Karpas-422 (cell line): ENCODE results near the gene IFRD2. TPM values are rescaled to one million over a fixed set of nuclear protein-coding genes. Genes with fewer than 3 reads are reported as not detected.

Experiments
- DNase-seq: peaks from one replicate; pipeline ENCODE4 v3.0.0-alpha.2; 2015
- H2AFZ ChIP-seq: fragments of 200-600 bp; sonication (generic); 2 replicates; pipeline ENCODE4 v1.6.1; 2014; ENCODE audit warnings: antibody characterized with exemption, low read length, mixed read lengths
- H3K27ac ChIP-seq: fragments of 200-600 bp; sonication (generic); 2 replicates; pipeline ENCODE4 v1.5.1; 2014; ENCODE audit warnings: mild to moderate bottlenecking, low read length, moderate library complexity
- H3K27me3 ChIP-seq: fragments of 200-600 bp; sonication (generic); 2 replicates; pipeline ENCODE4 v1.6.1; 2014; ENCODE audit warnings: low read length, mixed read lengths
- H3K36me3 ChIP-seq: fragments of 200-600 bp; sonication (generic); 2 replicates; pipeline ENCODE4 v1.6.1; 2014; ENCODE audit warnings: low read length, mixed read lengths; ENCODE audit not compliant: insufficient read depth
- H3K4me1 ChIP-seq: fragments of 200-600 bp; sonication (generic); 2 replicates; pipeline ENCODE4 v1.6.1; 2014; ENCODE audit warnings: mild to moderate bottlenecking, low read length, mixed read lengths
- H3K4me2 ChIP-seq: fragments of 200-600 bp; sonication (generic); 2 replicates; pipeline ENCODE4 v1.6.1; 2014; ENCODE audit warnings: low read length, low read depth, mild to moderate bottlenecking; ENCODE audit not compliant: poor library complexity, severe bottlenecking
- H3K4me3 ChIP-seq: fragments of 200-600 bp; sonication (generic); 2 replicates; pipeline ENCODE4 v1.5.1; 2014; ENCODE audit warnings: mild to moderate bottlenecking, antibody characterized with exemption, low read length, mixed read lengths
- H3K79me2 ChIP-seq: fragments of 200-600 bp; sonication (generic); 2 replicates; pipeline ENCODE4 v1.6.1; 2014; ENCODE audit warnings: mild to moderate bottlenecking, low read length, mixed read lengths
- H3K9ac ChIP-seq: fragments of 200-600 bp; sonication (generic); 2 replicates; pipeline ENCODE4 v1.6.0; 2014; ENCODE audit warnings: low read length
- H3K9me2 ChIP-seq: fragments of 200-600 bp; sonication (generic), shearing (Covaris generic); replicated peaks from 2 replicates; pipeline ENCODE4 v1.6.0; 2014; ENCODE audit warnings: mild to moderate bottlenecking, low read length, moderate library complexity; ENCODE audit not compliant: insufficient read depth
- H3K9me3 ChIP-seq: fragments of 300-700, 200-600 bp; sonication (generic); 2 replicates; pipeline ENCODE4 v1.6.1; 2014; ENCODE audit warnings: low read length, mixed read lengths
- H4K20me1 ChIP-seq: fragments of 200-600 bp; sonication (generic); 2 replicates; pipeline ENCODE4 v1.6.1; 2014; ENCODE audit warnings: mild to moderate bottlenecking, antibody characterized with exemption, low read length, low read depth; ENCODE audit not compliant: insufficient read depth
- total RNA-seq: library from RNA; depleted of rRNA; stranded (reverse); fragments of >200 nt; shearing (Covaris generic); gene quantifications from 2 replicates; pipeline ENCODE4 v1.2.3, GENCODE V29; 2014; ENCODE audit warnings: low replicate concordance

IFRD2 gene
- total RNA-seq, 1 experiment from 2014 or later = 75.2 TPM

GRCh38 chr3:50271314-50271936, 20.8 kb downstream of the IFRD2 start:
- peaks cover 3% of the 10 kb centered on the region for H3K4me1 ChIP-seq
- H3K36me3 ChIP-seq = no peaks in the 10 kb centered on the region
- H3K9me2 ChIP-seq = no peaks in the 10 kb centered on the region
- H3K4me3 ChIP-seq = no peak overlapping the region
- no peaks in the 10 kb centered on the region for H3K27me3 ChIP-seq
- H3K4me2 ChIP-seq = no peak overlapping the region
- no peak overlapping the region for H3K27ac ChIP-seq
- no peaks in the 10 kb centered on the region for H4K20me1 ChIP-seq
- H3K9ac ChIP-seq = no peak overlapping the region
- no peak for DNase-seq
- H3K9me3 ChIP-seq = no peaks in the 10 kb centered on the region
- no peak overlapping the region for H2AFZ ChIP-seq
- H3K79me2 ChIP-seq = no peaks in the 10 kb centered on the region

GRCh38 chr3:50270422-50271224, 21.6 kb downstream of the IFRD2 start:
- no peaks in the 10 kb centered on the region for H3K9me3 ChIP-seq
- no peaks in the 10 kb centered on the region for H3K27me3 ChIP-seq
- H3K36me3 ChIP-seq = no peaks in the 10 kb centered on the region
- H3K9ac ChIP-seq = no peak overlapping the region
- no peak overlapping the region for H2AFZ ChIP-seq
- DNase-seq = no peak
- no peak overlapping the region for H3K27ac ChIP-seq
- no peaks in the 10 kb centered on the region for H3K79me2 ChIP-seq
- no peaks in the 10 kb centered on the region for H4K20me1 ChIP-seq
- no peak overlapping the region for H3K4me3 ChIP-seq
- H3K4me1 ChIP-seq = peaks cover 3% of the 10 kb centered on the region
- no peaks in the 10 kb centered on the region for H3K9me2 ChIP-seq
- H3K4me2 ChIP-seq = no peak overlapping the region

- no peaks in the 10 kb centered on the region for H3K27me3 ChIP-seq
- no peaks in the 10 kb centered on the region for H4K20me1 ChIP-seq
- H3K4me2 ChIP-seq = no peak overlapping the region
- H3K9ac ChIP-seq = no peak overlapping the region
- H3K36me3 ChIP-seq = no peaks in the 10 kb centered on the region
- no peaks in the 10 kb centered on the region for H3K79me2 ChIP-seq
- no peak overlapping the region for H3K4me3 ChIP-seq
- H3K27ac ChIP-seq = no peak overlapping the region
- H3K4me1 ChIP-seq = peaks cover 3% of the 10 kb centered on the region
- H2AFZ ChIP-seq = no peak overlapping the region
- DNase-seq = no peak
- H3K9me3 ChIP-seq = no peaks in the 10 kb centered on the region
- H3K9me2 ChIP-seq = no peaks in the 10 kb centered on the region
Observed at GRCh38 chr3:50269977-50270413, 22.2 kb downstream of the IFRD2 start.

GRCh38 chr3:50269460-50269859, 22.8 kb downstream of the IFRD2 start:
- no peak overlapping the region for H3K4me3 ChIP-seq
- no peaks in the 10 kb centered on the region for H3K27me3 ChIP-seq
- no peaks in the 10 kb centered on the region for H3K9me3 ChIP-seq
- H2AFZ ChIP-seq = no peak overlapping the region
- no peaks in the 10 kb centered on the region for H3K36me3 ChIP-seq
- no peak overlapping the region for H3K4me2 ChIP-seq
- H3K27ac ChIP-seq = no peak overlapping the region
- DNase-seq = no peak
- no peaks in the 10 kb centered on the region for H3K9me2 ChIP-seq
- H4K20me1 ChIP-seq = no peaks in the 10 kb centered on the region
- no peak overlapping the region for H3K9ac ChIP-seq
- peaks cover 3% of the 10 kb centered on the region for H3K4me1 ChIP-seq
- no peaks in the 10 kb centered on the region for H3K79me2 ChIP-seq

- Histone ChIP-seq H3K4me1 (peaks cover 3% of the 10 kb centered on the region), H3K4me3 (no peak within 1 kb of the TSS), H3K27me3 (no peaks in the 10 kb centered on the region), H3K9me3 (no peaks in the 10 kb centered on the region), H3K36me3 (no peaks in the 10 kb centered on the region), H2AFZ (no peak within 1 kb of the TSS), H3K27ac (no peak within 1 kb of the TSS), H3K9ac (no peak within 1 kb of the TSS), H3K4me2 (no peak within 1 kb of the TSS), H3K79me2 (no peaks in the 10 kb centered on the region), H4K20me1 (no peaks in the 10 kb centered on the region), H3K9me2 (no peaks in the 10 kb centered on the region)
- DNase-seq = no peak
Observed at GRCh38 chr3:50268703-50269451, 23.4 kb downstream of the IFRD2 start, which contains the start of gene SEMA3B. Gene SEMA3B (plus strand): TSS chr3:50269147. CDS start chr3:50269241, 94 bp downstream.

GRCh38 chr3:50268276-50268675, 24.0 kb downstream of the IFRD2 start:
- H3K4me1 ChIP-seq = peaks cover 3% of the 10 kb centered on the region
- H3K36me3 ChIP-seq = no peaks in the 10 kb centered on the region
- H3K27me3 ChIP-seq = no peaks in the 10 kb centered on the region
- no peak overlapping the region for H3K4me2 ChIP-seq
- H3K79me2 ChIP-seq = no peaks in the 10 kb centered on the region
- H3K27ac ChIP-seq = no peak overlapping the region
- no peak overlapping the region for H3K9ac ChIP-seq
- no peaks in the 10 kb centered on the region for H3K9me3 ChIP-seq
- no peak for DNase-seq
- no peak overlapping the region for H3K4me3 ChIP-seq
- no peak overlapping the region for H2AFZ ChIP-seq
- H4K20me1 ChIP-seq = no peaks in the 10 kb centered on the region
- H3K9me2 ChIP-seq = no peaks in the 10 kb centered on the region

GRCh38 chr3:50267280-50267913, 24.8 kb downstream of the IFRD2 start:
- no peak overlapping the region for H3K27ac ChIP-seq
- DNase-seq = no peak
- no peak overlapping the region for H3K4me2 ChIP-seq
- H3K9me2 ChIP-seq = no peaks in the 10 kb centered on the region
- H3K9me3 ChIP-seq = no peaks in the 10 kb centered on the region
- no peaks in the 10 kb centered on the region for H3K79me2 ChIP-seq
- H4K20me1 ChIP-seq = no peaks in the 10 kb centered on the region
- no peak overlapping the region for H3K9ac ChIP-seq
- no peaks in the 10 kb centered on the region for H3K4me1 ChIP-seq
- H3K36me3 ChIP-seq = no peaks in the 10 kb centered on the region
- H3K4me3 ChIP-seq = no peak overlapping the region
- H3K27me3 ChIP-seq = no peaks in the 10 kb centered on the region
- H2AFZ ChIP-seq = no peak overlapping the region

- Histone ChIP-seq H3K27ac (no peak overlapping the region), H3K9ac (no peak overlapping the region), H2AFZ (no peak overlapping the region)
Observed at GRCh38 chr3:50266836-50267235, 25.4 kb downstream of the IFRD2 start.

More at GRCh38 chr3:50266836-50267235, 25.4 kb downstream of the IFRD2 start:
- DNase-seq = no peak
- no peaks in the 10 kb centered on the region for H3K4me1 ChIP-seq
- no peaks in the 10 kb centered on the region for H3K36me3 ChIP-seq
- no peaks in the 10 kb centered on the region for H4K20me1 ChIP-seq
- H3K4me2 ChIP-seq = no peak overlapping the region
- H3K79me2 ChIP-seq = no peaks in the 10 kb centered on the region
- no peaks in the 10 kb centered on the region for H3K9me3 ChIP-seq
- no peak overlapping the region for H3K4me3 ChIP-seq
- H3K9me2 ChIP-seq = no peaks in the 10 kb centered on the region
- H3K27me3 ChIP-seq = no peaks in the 10 kb centered on the region
